Dendritic cell treated with granulocyte-macrophage colony-stimulating factor and Interleukin-4, amounts not matched to agents 40 ng/mL and 50 ng/mL, for 4 days (primary cell): ENCODE results near the gene PLA2G4B.
"Not testable (repeated sequence)": the region's sequence is repeated elsewhere in the genome, so short reads cannot be mapped to it uniquely, and the experiment has no call there.

ENCODE experiments used
- H3K27ac Mint-ChIP-seq: one replicate; pipeline ENCODE4 v1.8.0; 2022; ENCODE audit warnings: mild to moderate bottlenecking, mixed read lengths
- H3K27me3 Mint-ChIP-seq: one replicate; pipeline ENCODE4 v1.8.0; 2022; ENCODE audit warnings: mild to moderate bottlenecking, mixed read lengths
- H3K36me3 Mint-ChIP-seq: one replicate; pipeline ENCODE4 v1.8.0; 2022; ENCODE audit warnings: low read depth, mixed read lengths
- H3K4me1 Mint-ChIP-seq: one replicate; pipeline ENCODE4 v1.8.0; 2022; ENCODE audit warnings: low read depth, mixed read lengths
- H3K4me3 Mint-ChIP-seq: one replicate; pipeline ENCODE4 v1.8.0; 2022; ENCODE audit warnings: mild to moderate bottlenecking, moderate library complexity, mixed read lengths
- H3K9me3 Mint-ChIP-seq: one replicate; pipeline ENCODE4 v1.8.0; 2022; ENCODE audit warnings: mixed read lengths
- intact Hi-C: fragments of 100-400 bp; cut with micrococcal nuclease; formaldehyde crosslinking; loops from one replicate; pipeline ENCODE4 v1.15.0; 2022

PLA2G4B gene

DNA sequence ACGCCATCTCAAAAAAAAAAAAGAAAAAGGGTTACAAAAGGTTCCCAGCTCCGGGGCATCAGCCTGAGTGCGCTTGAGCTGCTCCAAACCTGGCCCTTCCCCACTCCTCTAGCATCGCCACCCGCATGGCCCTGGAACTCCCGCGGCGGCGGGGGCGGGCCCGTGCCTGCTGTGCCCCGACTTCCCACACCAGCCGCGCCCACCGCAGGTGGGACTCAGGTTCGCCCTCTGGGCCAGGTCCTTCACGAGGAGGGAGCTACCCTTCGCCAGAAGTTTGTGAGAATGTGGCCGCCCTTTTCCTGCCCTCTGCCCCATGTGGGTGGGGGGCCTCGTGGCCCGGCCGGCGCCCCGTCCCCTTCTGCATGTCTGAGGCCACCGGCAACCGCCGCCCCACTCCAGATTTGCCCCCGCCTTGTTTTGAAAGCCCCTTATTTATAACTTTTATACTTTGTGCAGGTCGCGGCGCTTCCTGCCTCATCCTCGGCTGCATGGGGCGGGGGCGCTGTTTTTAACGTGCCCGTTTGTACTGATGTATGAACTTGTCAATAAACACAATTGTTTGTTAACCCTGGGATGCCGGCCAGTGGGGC lies 11.3 kb upstream of the PLA2G4B start:
- Mint-ChIP-seq H3K27ac (peak overlapping the region; percentile 87), H3K27me3 (peaks cover 14% of the 10 kb centered on the region), H3K9me3 (no peaks in the 10 kb centered on the region), H3K4me1 (peaks cover 15% of the 10 kb centered on the region), H3K36me3 (peaks cover 82% of the 10 kb centered on the region), H3K4me3 (peak overlapping the region; percentile 82)
- intact Hi-C loops, result loop anchor here (1.0 kb wide), 1 partner anchor 53 kb away; the partner anchor contains the start of gene MAPKBP1

GRCh38 chr15:41827880-41828806 lies 10.5 kb upstream of the PLA2G4B start, which contains the start of gene JMJD7:
TSS of gene JMJD7 (plus strand) at chr15:41828092. CDS start at chr15:41828125, 33 bp downstream.
- H3K4me3 Mint-ChIP-seq, result peak within 1 kb of the TSS; percentile 82
- no peaks in the 10 kb centered on the region for H3K9me3 Mint-ChIP-seq
- intact Hi-C loops, result loop anchor here (1.0 to 2.0 kb wide), 2 partner anchors 54 to 77 kb away; partner anchors contain the start of gene MAPKBP1
- H3K27me3 Mint-ChIP-seq, result peaks cover 14% of the 10 kb centered on the region
- H3K27ac Mint-ChIP-seq, result peak within 1 kb of the TSS; percentile 87
- peaks cover 15% of the 10 kb centered on the region for H3K4me1 Mint-ChIP-seq
- peaks cover 80% of the 10 kb centered on the region for H3K36me3 Mint-ChIP-seq

DNA sequence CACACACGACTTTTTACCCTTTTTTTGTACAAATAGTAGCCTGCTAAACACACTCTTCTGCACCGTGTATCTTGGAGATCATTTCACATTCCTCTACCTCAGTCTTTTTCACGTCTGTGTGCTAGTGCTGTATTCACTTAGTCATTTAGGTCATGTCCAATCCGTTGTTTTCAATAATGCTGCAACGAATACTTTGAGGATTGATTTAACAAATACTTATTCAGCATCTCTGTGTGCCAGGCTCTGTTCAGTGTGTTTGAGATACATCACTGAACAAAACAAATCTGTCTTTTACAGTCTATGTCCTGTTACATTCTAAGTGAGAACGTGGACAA lies 9.9 kb upstream of the PLA2G4B start:
- intact Hi-C loops, result loop anchor here (2.0 kb wide), 1 partner anchor 76 kb away; no protein-coding TSS in a partner anchor
- Mint-ChIP-seq H3K4me3 (peak overlapping the region; percentile 82), H3K9me3 (no peaks in the 10 kb centered on the region), H3K27ac (peak overlapping the region; percentile 87), H3K4me1 (peaks cover 15% of the 10 kb centered on the region), H3K27me3 (peaks cover 14% of the 10 kb centered on the region), H3K36me3 (peaks cover 74% of the 10 kb centered on the region)

DNA sequence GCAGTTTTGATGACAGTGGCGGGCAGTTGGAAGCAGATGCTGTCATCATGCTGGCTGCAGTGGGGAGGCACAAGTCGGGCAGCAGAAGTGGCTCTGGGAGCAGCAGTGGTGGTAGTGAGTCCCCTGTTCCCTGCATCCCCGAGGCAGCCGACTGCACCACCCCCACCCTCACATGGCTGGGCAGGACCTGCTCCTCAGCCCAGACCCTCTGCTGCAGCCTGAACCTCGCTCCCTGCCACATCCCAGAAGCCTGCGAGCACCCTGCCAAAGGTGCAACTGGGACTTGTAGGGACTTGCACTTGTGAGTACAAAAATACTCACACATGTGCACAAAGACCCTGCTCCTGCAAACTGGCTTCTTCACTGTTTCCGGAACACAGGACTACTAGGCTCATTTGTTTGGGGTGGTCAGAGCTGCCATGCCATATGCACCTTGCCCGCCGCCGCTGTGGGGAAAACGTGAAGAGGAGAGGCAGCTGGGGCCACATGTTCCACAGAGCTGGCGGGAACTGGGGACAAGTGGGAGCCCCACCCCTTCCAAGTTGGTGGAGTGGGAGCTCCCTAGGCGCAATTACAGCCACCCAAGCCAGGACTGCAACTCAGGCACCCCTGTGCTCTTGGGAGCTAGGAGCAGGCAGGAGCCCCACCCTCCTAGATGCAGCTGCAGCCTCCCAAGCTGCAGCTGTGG lies 8.5 kb upstream of the PLA2G4B start:
- no peaks in the 10 kb centered on the region for H3K9me3 Mint-ChIP-seq
- intact Hi-C loops, result loop anchor here (2.0 kb wide), 1 partner anchor 75 kb away; no protein-coding TSS in a partner anchor
- H3K4me3 Mint-ChIP-seq, result no peak overlapping the region
- peaks cover 14% of the 10 kb centered on the region for H3K27me3 Mint-ChIP-seq
- H3K36me3 Mint-ChIP-seq, result peaks cover 71% of the 10 kb centered on the region
- H3K27ac Mint-ChIP-seq, result no peak overlapping the region
- H3K4me1 Mint-ChIP-seq, result peaks cover 15% of the 10 kb centered on the region

DNA sequence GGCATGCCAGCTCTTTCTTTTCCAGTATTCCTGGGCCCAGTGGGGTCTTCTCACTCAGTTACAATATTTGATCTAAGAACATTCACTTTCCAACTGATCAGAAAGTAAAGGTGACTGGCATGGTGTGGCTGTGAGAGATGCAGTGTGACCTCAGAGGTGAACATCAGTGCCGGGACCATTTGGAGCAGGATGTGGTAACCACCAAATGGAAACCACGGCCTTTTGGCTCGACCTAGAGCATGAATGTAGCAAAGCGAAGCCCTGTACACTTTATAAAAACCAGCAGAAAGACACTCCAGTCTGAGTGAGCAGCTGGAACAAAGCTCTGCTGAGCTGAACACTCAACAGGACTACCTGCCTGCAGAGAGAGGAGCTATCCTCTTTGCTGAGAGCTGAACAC lies 7.4 kb upstream of the PLA2G4B start:
- peaks cover 71% of the 10 kb centered on the region for H3K36me3 Mint-ChIP-seq
- H3K4me3 Mint-ChIP-seq, H3K9me3 Mint-ChIP-seq, intact Hi-C loops, H3K27ac Mint-ChIP-seq: not testable (repeated sequence)
- H3K4me1 Mint-ChIP-seq, result peaks cover 15% of the 10 kb centered on the region
- peaks cover 14% of the 10 kb centered on the region for H3K27me3 Mint-ChIP-seq

GRCh38 chr15:41832208-41832607 lies 6.4 kb upstream of the PLA2G4B start:
- Mint-ChIP-seq H3K36me3 (peaks cover 75% of the 10 kb centered on the region), H3K4me3 (no peak overlapping the region), H3K27me3 (peaks cover 5% of the 10 kb centered on the region), H3K27ac (no peak overlapping the region), H3K9me3 (no peaks in the 10 kb centered on the region), H3K4me1 (peaks cover 15% of the 10 kb centered on the region)
- intact Hi-C loops, result no loop called here

- H3K36me3 Mint-ChIP-seq, result peaks cover 78% of the 10 kb centered on the region
- intact Hi-C loops, result no loop called here
- no peaks in the 10 kb centered on the region for H3K9me3 Mint-ChIP-seq
- H3K4me3 Mint-ChIP-seq, result no peak overlapping the region
- H3K4me1 Mint-ChIP-seq, result peaks cover 10% of the 10 kb centered on the region
- H3K27me3 Mint-ChIP-seq, result no peaks in the 10 kb centered on the region
- no peak overlapping the region for H3K27ac Mint-ChIP-seq
Measured at GRCh38 chr15:41832875-41833274, 5.8 kb upstream of the PLA2G4B start.

- H3K27ac Mint-ChIP-seq, result no peak overlapping the region
- no peaks in the 10 kb centered on the region for H3K27me3 Mint-ChIP-seq
- peaks cover 77% of the 10 kb centered on the region for H3K36me3 Mint-ChIP-seq
- intact Hi-C loops, result no loop called here
- H3K4me3 Mint-ChIP-seq, result no peak overlapping the region
- H3K9me3 Mint-ChIP-seq, result no peaks in the 10 kb centered on the region
- peaks cover under 1% of the 10 kb centered on the region for H3K4me1 Mint-ChIP-seq
Measured at GRCh38 chr15:41834096-41834495, 4.6 kb upstream of the PLA2G4B start.

DNA sequence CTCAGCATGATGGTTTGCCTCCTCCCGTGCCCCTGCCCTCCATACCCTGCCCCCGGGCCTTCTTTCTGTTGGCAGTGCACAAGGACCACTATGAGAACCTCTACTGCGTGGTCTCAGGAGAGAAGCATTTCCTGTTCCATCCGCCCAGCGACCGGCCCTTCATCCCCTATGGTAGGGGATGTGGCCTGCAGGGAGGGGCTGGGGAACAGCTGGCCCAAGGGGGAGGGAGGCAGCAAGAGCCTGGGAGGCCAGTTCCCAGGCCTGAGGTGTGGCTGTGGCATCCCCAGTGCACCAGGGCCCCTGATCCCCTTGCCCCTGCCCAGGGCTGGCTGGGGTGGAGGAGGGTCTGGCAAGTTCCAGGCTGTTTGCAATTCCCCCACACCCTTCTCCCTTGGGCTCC lies 2.6 kb upstream of the PLA2G4B start:
- Mint-ChIP-seq H3K9me3 (no peaks in the 10 kb centered on the region), H3K36me3 (peaks cover 74% of the 10 kb centered on the region), H3K27ac (no peak overlapping the region), H3K27me3 (no peaks in the 10 kb centered on the region), H3K4me1 (no peaks in the 10 kb centered on the region), H3K4me3 (no peak overlapping the region)
- intact Hi-C loops, result no loop called here

- intact Hi-C loops, result no loop called here
- no peak overlapping the region for H3K27ac Mint-ChIP-seq
- H3K9me3 Mint-ChIP-seq, result no peaks in the 10 kb centered on the region
- no peaks in the 10 kb centered on the region for H3K4me1 Mint-ChIP-seq
- H3K27me3 Mint-ChIP-seq, result no peaks in the 10 kb centered on the region
- peaks cover 74% of the 10 kb centered on the region for H3K36me3 Mint-ChIP-seq
- no peak overlapping the region for H3K4me3 Mint-ChIP-seq
Measured at GRCh38 chr15:41836713-41837454, 1.8 kb upstream of the PLA2G4B start.

- Mint-ChIP-seq H3K4me1 (no peaks in the 10 kb centered on the region), H3K27me3 (no peaks in the 10 kb centered on the region), H3K4me3 (no peak overlapping the region), H3K9me3 (no peaks in the 10 kb centered on the region), H3K27ac (no peak overlapping the region), H3K36me3 (peaks cover 85% of the 10 kb centered on the region)
- intact Hi-C loops, result no loop called here
Measured at GRCh38 chr15:41839781-41840491, 1.3 kb downstream of the PLA2G4B start.

GRCh38 chr15:41840673-41841072 lies 2.0 kb downstream of the PLA2G4B start:
- no peaks in the 10 kb centered on the region for H3K27me3 Mint-ChIP-seq
- intact Hi-C loops, result no loop called here
- no peaks in the 10 kb centered on the region for H3K9me3 Mint-ChIP-seq
- H3K27ac Mint-ChIP-seq, result no peak overlapping the region
- H3K36me3 Mint-ChIP-seq, result peaks cover 85% of the 10 kb centered on the region
- no peak overlapping the region for H3K4me3 Mint-ChIP-seq
- no peaks in the 10 kb centered on the region for H3K4me1 Mint-ChIP-seq

DNA sequence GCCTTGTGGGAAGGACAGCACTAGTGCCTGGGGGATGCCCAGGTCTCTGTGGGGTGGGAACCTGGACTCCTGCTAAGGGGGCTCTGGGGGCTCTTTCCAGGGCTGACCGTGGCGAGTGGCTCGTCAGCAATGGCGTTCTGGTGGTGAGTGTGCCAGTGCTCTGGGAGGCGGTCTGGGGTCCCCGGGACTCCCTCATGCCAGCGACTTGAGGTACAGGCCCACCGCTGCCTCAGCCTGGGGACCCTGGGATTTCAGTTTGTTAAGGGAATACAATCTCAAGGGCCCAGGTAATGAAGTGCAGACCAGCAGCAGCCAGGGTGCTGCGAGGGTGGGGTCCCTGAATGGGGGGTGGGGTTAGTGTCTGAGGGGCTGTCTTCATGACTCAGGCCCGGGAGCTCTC lies 2.5 kb downstream of the PLA2G4B start:
- Mint-ChIP-seq H3K36me3 (peaks cover 85% of the 10 kb centered on the region), H3K4me3 (no peak overlapping the region), H3K27me3 (no peaks in the 10 kb centered on the region), H3K27ac (no peak overlapping the region), H3K4me1 (no peaks in the 10 kb centered on the region), H3K9me3 (no peaks in the 10 kb centered on the region)
- intact Hi-C loops, result no loop called here
